Measurements from ENCODE around the gene HIBCH.
A peak's percentile ranks its signal among the peaks of the same experiment; 100 is the strongest.

The HIBCH gene

GRCh38 chr2:190179754-190180312 is 139.8 kb downstream of the HIBCH start:
- no peak for TF ChIP-seq CTCF (IDR thresholded peaks at IDR 0.05; ENCODE audit: borderline replicate concordance, control extremely low read depth, extremely low read depth, insufficient read depth, missing control alignments)
- peak; percentile 40 for DNase-seq (ENCODE audit: low spot score)
- in situ Hi-C loops (cut with MboI; ENCODE audit: low sequenced_read_pairs, unreplicated experiment), result no loop called here

GRCh38 chr2:190178066-190178722 is 141.4 kb downstream of the HIBCH start:
- DNase-seq (ENCODE audit: low spot score), result no peak
- in situ Hi-C loops (cut with MboI; ENCODE audit: low sequenced_read_pairs, unreplicated experiment), result no loop called here
- TF ChIP-seq CTCF (IDR thresholded peaks at IDR 0.05; ENCODE audit: borderline replicate concordance, control extremely low read depth, extremely low read depth, insufficient read depth, missing control alignments), result no peak

- DNase-seq (ENCODE audit: low spot score), result no peak
- TF ChIP-seq CTCF (IDR thresholded peaks at IDR 0.05; ENCODE audit: borderline replicate concordance, control extremely low read depth, extremely low read depth, insufficient read depth, missing control alignments), result no peak
- in situ Hi-C loops (cut with MboI; ENCODE audit: low sequenced_read_pairs, unreplicated experiment), result no loop called here
Observed at GRCh38 chr2:190177249-190178040, 142.2 kb downstream of the HIBCH start.

GRCh38 chr2:190173392-190173791 is 146.2 kb downstream of the HIBCH start:
- in situ Hi-C loops (cut with MboI; ENCODE audit: low sequenced_read_pairs, unreplicated experiment), result no loop called here
- no peak for TF ChIP-seq CTCF (IDR thresholded peaks at IDR 0.05; ENCODE audit: borderline replicate concordance, control extremely low read depth, extremely low read depth, insufficient read depth, missing control alignments)

GRCh38 chr2:190170673-190171072 is 149.0 kb downstream of the HIBCH start:
- no peak for TF ChIP-seq CTCF (IDR thresholded peaks at IDR 0.05; ENCODE audit: borderline replicate concordance, control extremely low read depth, extremely low read depth, insufficient read depth, missing control alignments)
- no peak for DNase-seq (ENCODE audit: low spot score)
- in situ Hi-C loops (cut with MboI; ENCODE audit: low sequenced_read_pairs, unreplicated experiment), result no loop called here

More at GRCh38 chr2:190173392-190173791, 146.2 kb downstream of the HIBCH start:
- no peak for DNase-seq (ENCODE audit: low spot score)

GRCh38 chr2:190169221-190170072 is 150.2 kb downstream of the HIBCH start:
- no peak for DNase-seq (ENCODE audit: low spot score)
- no peak for TF ChIP-seq CTCF (IDR thresholded peaks at IDR 0.05; ENCODE audit: borderline replicate concordance, control extremely low read depth, extremely low read depth, insufficient read depth, missing control alignments)
- in situ Hi-C loops (cut with MboI; ENCODE audit: low sequenced_read_pairs, unreplicated experiment), result no loop called here

Data from GM13976 (cell line).